Astrocyte (in vitro differentiated cells and primary cell): ENCODE data around the gene RPS6KL1.

Experiments
- CTCF ChIP-seq: IDR thresholded peaks from 2 replicates; pipeline ENCODE4 v1.5.1; 2011; ENCODE audit warnings: low read depth, mild to moderate bottlenecking, inconsistent platforms, low read length, moderate library complexity; ENCODE audit not compliant: insufficient read depth
- EZH2 ChIP-seq: IDR thresholded peaks from 2 replicates; pipeline ENCODE4 v1.6.1; 2012; ENCODE audit warnings: mild to moderate bottlenecking, low read length, inconsistent platforms; ENCODE audit not compliant: insufficient read depth

GRCh38 chr14:74936731-74937130 lies 13.7 kb upstream of the RPS6KL1 start:
- TF ChIP-seq CTCF, result no peak
- no peak for TF ChIP-seq EZH2
